Pancreas (tissue), 10 donors: ENCODE measurements around the gene KRT84. TPM values are rescaled to one million over a fixed set of nuclear protein-coding genes. Genes with fewer than 3 reads are reported as not detected.

Source experiments
- ATAC-seq, 4 donors: fragments of 200-7000 bp; cut with Tn5 transposase; one replicate each; pipeline versions ENCODE4 v1.8.0 to v1.9.1; 2020; ENCODE audit warnings: mild to moderate bottlenecking in 4 of 4, moderate library complexity in 4 of 4
- DNase-seq, 6 donors: peaks; one replicate each; pipeline ENCODE4 v3.0.0-alpha.2; 2020
- FAIRE-seq: peaks from 2 replicates; lab custom pipeline; 2012; peaks lifted over from hg19 to GRCh38; lab: Jason Lieb, UNC
- H3K27ac ChIP-seq, 4 donors: fragments of 200-600 bp; sonication (generic); 1 replicate in 3 of 4; 2 replicates in 1 of 4; pipeline versions ENCODE4 v1.5.0 to v1.8.0; 2020
- H3K27me3 ChIP-seq, 4 donors: fragments of 200-600 bp; one replicate each; pipeline ENCODE4 v1.8.0; 2021
- H3K36me3 ChIP-seq, 3 donors: fragments of 200-600 bp; sonication (generic) in 1 of 3; one replicate each; pipeline versions ENCODE4 v1.5.0 to v1.8.0; 2020 to 2021
- H3K4me1 ChIP-seq, 3 donors: fragments of 200-600 bp; one replicate each; pipeline ENCODE4 v1.8.0; 2021
- H3K4me3 ChIP-seq, 4 donors: fragments of 200-600 bp; sonication (generic) in 2 of 4; one replicate each; pipeline versions ENCODE4 v1.5.0 to v1.8.0; 2020 to 2021
- H3K9me3 ChIP-seq, 4 donors: fragments of 200-600 bp; one replicate each; pipeline ENCODE4 v1.8.0; 2021
- CTCF ChIP-seq, 4 donors: fragments of 200-600 bp; sonication (generic) in 3 of 4; IDR thresholded peaks; one replicate each; pipeline versions ENCODE4 v1.5.0 to v1.8.0; 2021; ENCODE audit warnings: antibody characterized with exemption in 4 of 4
- WGBS, 2 donors: extraction: QIAGEN DNeasy Blood & Tissue Kit; methylation state at CpG; one replicate each; pipeline ENCODE4 v1.1.7; 2013; 5-methylcytosine and 5-hydroxymethylcytosine counted together
- intact Hi-C, 3 donors: fragments of 100-400 bp; cut with DNase I; formaldehyde crosslinking; loops; one replicate each; pipeline versions ENCODE4 v1.11.1 to v1.14.2; 2022
- polyA plus RNA-seq, 2 donors: library from polyadenylated mRNA; stranded (reverse); fragments of 200-250 nt; gene quantifications; one replicate each; pipeline ENCODE4 v1.2.3, GENCODE V29; 2013
- total RNA-seq, 6 donors: library from RNA; stranded (reverse); fragmentation: NEBNext Ultra II Directional in 4 of 6; extraction: Animal tissue kit (Norgen Biotek cat#: 25700) in 4 of 6; gene quantifications; one replicate each; pipeline versions ENCODE4 v1.2.1 to v1.2.4, GENCODE V29; 2021 to 2023
- donor health status: healthy with polysubstance abuse.
- donor health status: DM: no; HTN: no; CAD: no; lungs with moderate emphysema.
- donor health status: DM: no; HTN: no; CAD: no.
- donor health status: control.
- donor health status: control.
- donor health status: Bipolar disorder and iron deficiency.
- donor health status: DM: yes; HTN: yes; CAD: no.
- donor health status: DM: no; HTN: no; CAD: no.
- donor health status: DM: no; HTN: no; CAD: no.
- donor health status: DM: yes; HTN: yes; CAD: no.

KRT84 gene
- total and polyA plus RNA-seq, 8 donors, result not detected

GRCh38 chr12:52356031-52356761, 29.3 kb downstream of the KRT84 start:
- TF ChIP-seq CTCF (IDR thresholded peaks at IDR 0.05), result no peak
- WGBS, 2 donors, result 90 to 91% methylated on average over 48 to 56 of the region's 56 CpGs
- Histone ChIP-seq H3K36me3 (no peaks in the 10 kb centered on the region), H3K9me3 (no peaks in the 10 kb centered on the region), H3K27me3 (no peaks in the 10 kb centered on the region), H3K4me3 (no peak overlapping the region), H3K27ac (no peak overlapping the region), H3K4me1 (peaks cover 0 to 4% (median 0%) of the 10 kb centered on the region in 3 donors)
- FAIRE-seq, result no peak
- ATAC-seq, result no peak
- no peak for DNase-seq
- intact Hi-C loops, result no loop called here

GRCh38 chr12:52355176-52355575, 30.3 kb downstream of the KRT84 start:
- peaks cover 0 to 4% (median 0%) of the 10 kb centered on the region in 3 donors for H3K4me1 ChIP-seq
- H3K27ac ChIP-seq, result no peak overlapping the region
- no peak for TF ChIP-seq CTCF (IDR thresholded peaks at IDR 0.05)
- H3K4me3 ChIP-seq, result no peak overlapping the region
- DNase-seq, result no peak
- ATAC-seq, result no peak
- 93 to 95% methylated on average over 8 of the region's 8 CpGs for WGBS, 2 donors
- H3K27me3 ChIP-seq, result no peaks in the 10 kb centered on the region
- intact Hi-C loops, result no loop called here
- no peaks in the 10 kb centered on the region for H3K36me3 ChIP-seq
- H3K9me3 ChIP-seq, result no peaks in the 10 kb centered on the region
- FAIRE-seq, result no peak

GRCh38 chr12:52354200-52354599, 31.3 kb downstream of the KRT84 start:
- Histone ChIP-seq H3K27ac (no peak overlapping the region), H3K27me3 (no peaks in the 10 kb centered on the region), H3K4me1 (peaks cover 0 to 4% (median 0%) of the 10 kb centered on the region in 3 donors), H3K9me3 (no peaks in the 10 kb centered on the region), H3K4me3 (no peak overlapping the region), H3K36me3 (no peaks in the 10 kb centered on the region)
- DNase-seq, result no peak
- ATAC-seq, result no peak
- no peak for TF ChIP-seq CTCF (IDR thresholded peaks at IDR 0.05)
- no peak for FAIRE-seq
- intact Hi-C loops, result no loop called here
- 44 to 47% methylated on average over 5 of the region's 5 CpGs for WGBS, 2 donors

- DNase-seq (no peak), ATAC-seq (no peak), FAIRE-seq (no peak)
- Histone ChIP-seq H3K9me3 (no peaks in the 10 kb centered on the region), H3K4me3 (no peak overlapping the region), H3K36me3 (no peaks in the 10 kb centered on the region), H3K4me1 (peaks cover 0 to 4% (median 0%) of the 10 kb centered on the region in 3 donors), H3K27ac (no peak overlapping the region), H3K27me3 (no peaks in the 10 kb centered on the region)
- intact Hi-C loops, result no loop called here
- WGBS, 2 donors, result 69 to 75% methylated on average over 3 of the region's 3 CpGs
- no peak for TF ChIP-seq CTCF (IDR thresholded peaks at IDR 0.05)
Measured at GRCh38 chr12:52353766-52354165, 31.7 kb downstream of the KRT84 start.

- Histone ChIP-seq H3K27me3 (no peaks in the 10 kb centered on the region), H3K4me3 (no peak overlapping the region), H3K36me3 (no peaks in the 10 kb centered on the region), H3K9me3 (no peaks in the 10 kb centered on the region), H3K4me1 (peaks cover 4 to 8% (median 5%) of the 10 kb centered on the region in 3 donors), H3K27ac (no peak overlapping the region)
- DNase-seq, result no peak
- WGBS, 2 donors, result 95 to 97% methylated on average over 2 of the region's 2 CpGs
- TF ChIP-seq CTCF (IDR thresholded peaks at IDR 0.05), result no peak
- intact Hi-C loops, result no loop called here
- no peak for FAIRE-seq
- no peak for ATAC-seq
Measured at GRCh38 chr12:52352951-52353350, 32.5 kb downstream of the KRT84 start.
